ENCODE measurements around the gene BDKRB2. TPM values are rescaled to one million over a fixed set of nuclear protein-coding genes. Genes with fewer than 3 reads are reported as not detected.
A peak's percentile ranks its signal among the peaks of the same experiment; 100 is the strongest.

The BDKRB2 gene
- total RNA-seq, 6 donors from 2014 or later: 0.78 to 4.0 (median 1.8) TPM; not detected in 1

GRCh38 chr14:96235426-96235825 lies 30.8 kb downstream of the BDKRB2 start:
- ATAC-seq (ENCODE audit: low FRiP score in 2 of 2) (no peak), DNase-seq (no peak)
- WGBS, 2 donors: 73 to 79% methylated on average over 4 of the region's 4 CpGs
- no peaks in the 10 kb centered on the region for H3K9me3 ChIP-seq
- TF ChIP-seq POLR2AphosphoS5 (IDR thresholded peaks at IDR 0.05) (no peak), CTCF (IDR thresholded peaks at IDR 0.05) (no peak), POLR2A (IDR thresholded peaks at IDR 0.05) (no peak), EP300 (IDR thresholded peaks at IDR 0.05) (no peak)
- no peak overlapping the region for H3K27ac ChIP-seq
- no peaks in the 10 kb centered on the region for H3K27me3 ChIP-seq
- H3K4me3 ChIP-seq: no peak overlapping the region
- H3K36me3 ChIP-seq: no peaks in the 10 kb centered on the region
- H3K4me1 ChIP-seq: peaks cover 0 to 4% (median 0%) of the 10 kb centered on the region in 4 donors

GRCh38 chr14:96237641-96238040 lies 33.0 kb downstream of the BDKRB2 start:
- no peak overlapping the region for H3K4me3 ChIP-seq
- no peaks in the 10 kb centered on the region for H3K27me3 ChIP-seq
- DNase-seq: no peak

GRCh38 chr14:96238676-96239265 lies 34.1 kb downstream of the BDKRB2 start:
- Histone ChIP-seq H3K27ac (no peak overlapping the region), H3K4me1 (peaks cover 0 to 4% (median 0%) of the 10 kb centered on the region in 4 donors), H3K9me3 (no peaks in the 10 kb centered on the region), H3K36me3 (no peaks in the 10 kb centered on the region), H3K27me3 (no peaks in the 10 kb centered on the region), H3K4me3 (no peak overlapping the region)
- TF ChIP-seq EP300 (IDR thresholded peaks at IDR 0.05): no peak
- no peak for DNase-seq
- 81 to 87% methylated on average over 6 to 7 of the region's 7 CpGs for WGBS, 2 donors
- no peak for ATAC-seq (ENCODE audit: low FRiP score in 2 of 2)

More at GRCh38 chr14:96237641-96238040, 33.0 kb downstream of the BDKRB2 start:
- no peaks in the 10 kb centered on the region for H3K36me3 ChIP-seq
- H3K9me3 ChIP-seq: no peaks in the 10 kb centered on the region
- no peak overlapping the region for H3K27ac ChIP-seq
- WGBS, 2 donors: 93% methylated on average over 2 of the region's 2 CpGs; no CpG with 5 or more reads in 1 of the 2 donors
- ATAC-seq (ENCODE audit: low FRiP score in 2 of 2): no peak
- H3K4me1 ChIP-seq: peaks cover 0 to 4% (median 0%) of the 10 kb centered on the region in 4 donors
- TF ChIP-seq POLR2A (IDR thresholded peaks at IDR 0.05): no peak
- TF ChIP-seq CTCF (IDR thresholded peaks at IDR 0.05): no peak
- no peak for TF ChIP-seq EP300 (IDR thresholded peaks at IDR 0.05)
- no peak for TF ChIP-seq POLR2AphosphoS5 (IDR thresholded peaks at IDR 0.05)

- no peaks in the 10 kb centered on the region for H3K27me3 ChIP-seq
- H3K27ac ChIP-seq: no peak overlapping the region
- TF ChIP-seq EP300 (IDR thresholded peaks at IDR 0.05): peak in 1 of 4 donors; percentile 4
- TF ChIP-seq CTCF (IDR thresholded peaks at IDR 0.05): no peak
- ATAC-seq (ENCODE audit: low FRiP score in 2 of 2) (no peak), DNase-seq (no peak)
- H3K4me1 ChIP-seq: peaks cover 0 to 4% (median 0%) of the 10 kb centered on the region in 4 donors
- 55 to 66% methylated on average over 9 of the region's 9 CpGs for WGBS, 2 donors
- no peak overlapping the region for H3K4me3 ChIP-seq
- H3K9me3 ChIP-seq: no peaks in the 10 kb centered on the region
- no peaks in the 10 kb centered on the region for H3K36me3 ChIP-seq
Observed at GRCh38 chr14:96239711-96240141, 35.1 kb downstream of the BDKRB2 start.

GRCh38 chr14:96240641-96241040 lies 36.0 kb downstream of the BDKRB2 start:
- no peak overlapping the region for H3K4me3 ChIP-seq
- no peak overlapping the region for H3K27ac ChIP-seq
- no peaks in the 10 kb centered on the region for H3K9me3 ChIP-seq
- no peaks in the 10 kb centered on the region for H3K36me3 ChIP-seq
- TF ChIP-seq EP300 (IDR thresholded peaks at IDR 0.05): no peak
- TF ChIP-seq CTCF (IDR thresholded peaks at IDR 0.05): no peak
- no peak for TF ChIP-seq POLR2A (IDR thresholded peaks at IDR 0.05)
- no peak for TF ChIP-seq POLR2AphosphoS5 (IDR thresholded peaks at IDR 0.05)
- DNase-seq (peak in 1 of 2 donors; percentile 57), ATAC-seq (ENCODE audit: low FRiP score in 2 of 2) (no peak)
- WGBS, 2 donors: 97% methylated on average over 11 to 18 of the region's 18 CpGs
- no peaks in the 10 kb centered on the region for H3K27me3 ChIP-seq
- peaks cover 0 to 4% (median 0%) of the 10 kb centered on the region in 4 donors for H3K4me1 ChIP-seq
